ENCODE results near the gene KIF5A.

KIF5A gene

GRCh38 chr12:57628280-57629191, 78.7 kb downstream of the KIF5A start:
- Histone ChIP-seq H3K27me3 (ENCODE audit: insufficient read depth, low read length, poor library complexity, severe bottlenecking) (no peaks in the 10 kb centered on the region), H4K20me1 (ENCODE audit: insufficient read depth, low read length, poor library complexity, severe bottlenecking) (no peaks in the 10 kb centered on the region), H3K9me2 (replicated peaks; ENCODE audit: low read depth, low read length) (no peaks in the 10 kb centered on the region), H3K9me3 (ENCODE audit: insufficient read depth, low read depth, low read length) (no peaks in the 10 kb centered on the region), H3K4me2 (ENCODE audit: low read depth, low read length, poor library complexity, severe bottlenecking) (no peak overlapping the region), H3K79me2 (ENCODE audit: insufficient read depth, low read length) (no peaks in the 10 kb centered on the region), H2AFZ (ENCODE audit: low read length) (no peak overlapping the region), H3K4me3 (ENCODE audit: low read length, poor library complexity, severe bottlenecking) (no peak overlapping the region), H3F3A (ENCODE audit: low read depth) (no peaks in the 10 kb centered on the region), H3K4me1 (ENCODE audit: insufficient read depth, low read length, poor library complexity, severe bottlenecking) (peaks cover 5% of the 10 kb centered on the region), H3K36me3 (ENCODE audit: insufficient read depth, low read length) (no peaks in the 10 kb centered on the region), H3K9ac (ENCODE audit: low read depth, low read length, poor library complexity, severe bottlenecking) (no peak overlapping the region)
- TF ChIP-seq EZH2phosphoT487 (IDR thresholded peaks at IDR 0.05; ENCODE audit: borderline replicate concordance) (no peak), CTCF (conservative IDR thresholded peaks at IDR 0.05; ENCODE audit: low read length) (no peak)

- no peaks in the 10 kb centered on the region for H3K9me3 ChIP-seq (ENCODE audit: insufficient read depth, low read depth, low read length)
- H2AFZ ChIP-seq (ENCODE audit: low read length) = no peak overlapping the region
- H3K4me3 ChIP-seq (ENCODE audit: low read length, poor library complexity, severe bottlenecking) = no peak overlapping the region
- no peaks in the 10 kb centered on the region for H3K9me2 ChIP-seq (replicated peaks; ENCODE audit: low read depth, low read length)
- TF ChIP-seq EZH2phosphoT487 (IDR thresholded peaks at IDR 0.05; ENCODE audit: borderline replicate concordance) = no peak
- TF ChIP-seq CTCF (conservative IDR thresholded peaks at IDR 0.05; ENCODE audit: low read length) = no peak
- H3K36me3 ChIP-seq (ENCODE audit: insufficient read depth, low read length) = no peaks in the 10 kb centered on the region
- no peaks in the 10 kb centered on the region for H3K79me2 ChIP-seq (ENCODE audit: insufficient read depth, low read length)
- H3F3A ChIP-seq (ENCODE audit: low read depth) = no peaks in the 10 kb centered on the region
- H3K9ac ChIP-seq (ENCODE audit: low read depth, low read length, poor library complexity, severe bottlenecking) = no peak overlapping the region
- H3K4me1 ChIP-seq (ENCODE audit: insufficient read depth, low read length, poor library complexity, severe bottlenecking) = peaks cover 5% of the 10 kb centered on the region
- no peaks in the 10 kb centered on the region for H4K20me1 ChIP-seq (ENCODE audit: insufficient read depth, low read length, poor library complexity, severe bottlenecking)
- H3K27me3 ChIP-seq (ENCODE audit: insufficient read depth, low read length, poor library complexity, severe bottlenecking) = no peaks in the 10 kb centered on the region
- H3K4me2 ChIP-seq (ENCODE audit: low read depth, low read length, poor library complexity, severe bottlenecking) = no peak overlapping the region
Measured at GRCh38 chr12:57629897-57630471, 80.1 kb downstream of the KIF5A start.

GRCh38 chr12:57630891-57631433, 81.1 kb downstream of the KIF5A start:
- TF ChIP-seq CTCF (conservative IDR thresholded peaks at IDR 0.05; ENCODE audit: low read length) (no peak), EZH2phosphoT487 (IDR thresholded peaks at IDR 0.05; ENCODE audit: borderline replicate concordance) (no peak)
- Histone ChIP-seq H3F3A (ENCODE audit: low read depth) (no peaks in the 10 kb centered on the region), H3K9me2 (replicated peaks; ENCODE audit: low read depth, low read length) (no peaks in the 10 kb centered on the region), H3K27me3 (ENCODE audit: insufficient read depth, low read length, poor library complexity, severe bottlenecking) (no peaks in the 10 kb centered on the region), H3K79me2 (ENCODE audit: insufficient read depth, low read length) (no peaks in the 10 kb centered on the region), H3K9ac (ENCODE audit: low read depth, low read length, poor library complexity, severe bottlenecking) (no peak overlapping the region), H3K4me2 (ENCODE audit: low read depth, low read length, poor library complexity, severe bottlenecking) (no peak overlapping the region), H2AFZ (ENCODE audit: low read length) (no peak overlapping the region), H4K20me1 (ENCODE audit: insufficient read depth, low read length, poor library complexity, severe bottlenecking) (no peaks in the 10 kb centered on the region), H3K4me3 (ENCODE audit: low read length, poor library complexity, severe bottlenecking) (no peak overlapping the region), H3K4me1 (ENCODE audit: insufficient read depth, low read length, poor library complexity, severe bottlenecking) (peaks cover 5% of the 10 kb centered on the region), H3K36me3 (ENCODE audit: insufficient read depth, low read length) (no peaks in the 10 kb centered on the region), H3K9me3 (ENCODE audit: insufficient read depth, low read depth, low read length) (no peaks in the 10 kb centered on the region)

Measured in Loucy (cell line).